Cardiac muscle cell (in vitro differentiated cells and primary cell): ENCODE results near the gene GOLGA6L6. TPM values are rescaled to one million over a fixed set of nuclear protein-coding genes. Genes with fewer than 3 reads are reported as not detected.
"Not testable (repeated sequence)": the region's sequence is repeated elsewhere in the genome, so short reads cannot be mapped to it uniquely, and the experiment has no call there.

ENCODE experiments used
- DNase-seq, 2 donors: peaks; one replicate each; pipeline versions ENCODE4 v3.0.0 to v3.0.0-alpha.2; 2010 to 2017; ENCODE audit warnings: low read depth in 1 of 2, low spot score in 1 of 2
- H3K27ac ChIP-seq: fragments of 200-600 bp; sonication (generic); 2 replicates; pipeline ENCODE4 v1.5.1; 2016
- H3K27me3 ChIP-seq: fragments of 200-600 bp; sonication (generic); 2 replicates; pipeline ENCODE4 v1.6.0; 2016; ENCODE audit warnings: control low read depth
- H3K36me3 ChIP-seq: fragments of 200-600 bp; sonication (generic); 2 replicates; pipeline ENCODE4 v1.5.1; 2016; ENCODE audit warnings: control low read depth
- H3K4me1 ChIP-seq: fragments of 200-600 bp; sonication (generic); 2 replicates; pipeline ENCODE4 v1.8.1; 2017; ENCODE audit warnings: low read depth, mild to moderate bottlenecking, mixed run types
- H3K4me3 ChIP-seq: fragments of 200-600 bp; sonication (generic); 2 replicates; pipeline ENCODE4 v1.5.1; 2016; ENCODE audit warnings: mild to moderate bottlenecking
- H3K9me3 ChIP-seq: fragments of 200-600 bp; sonication (generic); 2 replicates; pipeline ENCODE4 v1.5.1; 2017; ENCODE audit warnings: low read depth, mild to moderate bottlenecking, control low read depth
- polyA plus RNA-seq: library from polyadenylated mRNA; unstranded; fragments of >200 nt; fragmentation: Nextera tagmentation; extraction: Ambion mirVana; gene quantifications from 2 replicates; pipeline ENCODE4 v1.2.1, GENCODE V29; 2016
- total RNA-seq: library from RNA; depleted of rRNA; stranded (reverse); fragments of >200 nt; gene quantifications from 2 replicates; pipeline ENCODE4 v1.2.3, GENCODE V29; 2016

Gene GOLGA6L6
- total RNA-seq (not detected in 2 replicates), polyA plus RNA-seq (not detected in 2 replicates)

GRCh38 chr15:20541700-20542099 lies at the start of gene GOLGA6L6:
GOLGA6L6 (minus strand) TSS chr15:20541800; CDS start chr15:20541709, 91 bp downstream.
- not testable (repeated sequence) for H3K4me1 ChIP-seq, H3K9me3 ChIP-seq, H3K27ac ChIP-seq, H3K36me3 ChIP-seq, H3K4me3 ChIP-seq, H3K27me3 ChIP-seq, DNase-seq

- H3K9me3 ChIP-seq, H3K27ac ChIP-seq, H3K4me1 ChIP-seq, DNase-seq, H3K4me3 ChIP-seq, H3K27me3 ChIP-seq, H3K36me3 ChIP-seq: not testable (repeated sequence)
These were observed 48.5 kb upstream of the GOLGA6L6 start for GRCh38 chr15:20590069-20590468.

- H3K27ac ChIP-seq, H3K9me3 ChIP-seq, DNase-seq, H3K4me1 ChIP-seq, H3K4me3 ChIP-seq, H3K27me3 ChIP-seq, H3K36me3 ChIP-seq: not testable (repeated sequence)
These were observed 45.2 kb upstream of the GOLGA6L6 start for GRCh38 chr15:20586821-20587220.

GRCh38 chr15:20582726-20583115 lies 41.1 kb upstream of the GOLGA6L6 start:
- not testable (repeated sequence) for H3K27me3 ChIP-seq

GRCh38 chr15:20582109-20582725 lies 40.6 kb upstream of the GOLGA6L6 start:
- H3K4me3 ChIP-seq, H3K9me3 ChIP-seq, DNase-seq: not testable (repeated sequence)

More at GRCh38 chr15:20582726-20583115, 41.1 kb upstream of the GOLGA6L6 start:
- H3K4me3 ChIP-seq, DNase-seq, H3K4me1 ChIP-seq, H3K9me3 ChIP-seq, H3K36me3 ChIP-seq, H3K27ac ChIP-seq: not testable (repeated sequence)

GRCh38 chr15:20581261-20582108 lies 39.9 kb upstream of the GOLGA6L6 start:
- H3K27me3 ChIP-seq, H3K4me3 ChIP-seq, DNase-seq, H3K4me1 ChIP-seq, H3K27ac ChIP-seq, H3K36me3 ChIP-seq, H3K9me3 ChIP-seq: not testable (repeated sequence)

More at GRCh38 chr15:20582109-20582725, 40.6 kb upstream of the GOLGA6L6 start:
- H3K27me3 ChIP-seq, H3K36me3 ChIP-seq, H3K27ac ChIP-seq, H3K4me1 ChIP-seq: not testable (repeated sequence)

GRCh38 chr15:20579662-20580061 lies 38.1 kb upstream of the GOLGA6L6 start:
- not testable (repeated sequence) for H3K36me3 ChIP-seq, H3K27ac ChIP-seq, H3K27me3 ChIP-seq, H3K4me3 ChIP-seq, H3K4me1 ChIP-seq, DNase-seq, H3K9me3 ChIP-seq

GRCh38 chr15:20551289-20551688 lies 9.7 kb upstream of the GOLGA6L6 start:
- H3K27me3 ChIP-seq, H3K9me3 ChIP-seq, DNase-seq, H3K36me3 ChIP-seq, H3K4me3 ChIP-seq, H3K4me1 ChIP-seq, H3K27ac ChIP-seq: not testable (repeated sequence)

- H3K4me1 ChIP-seq, H3K36me3 ChIP-seq, H3K27me3 ChIP-seq, H3K27ac ChIP-seq, H3K4me3 ChIP-seq, H3K9me3 ChIP-seq, DNase-seq: not testable (repeated sequence)
These were observed 35.5 kb downstream of the GOLGA6L6 start for GRCh38 chr15:20505926-20506658.

GRCh38 chr15:20502839-20503238 lies 38.8 kb downstream of the GOLGA6L6 start:
- not testable (repeated sequence) for H3K4me3 ChIP-seq, H3K27ac ChIP-seq, H3K36me3 ChIP-seq, DNase-seq, H3K27me3 ChIP-seq, H3K9me3 ChIP-seq, H3K4me1 ChIP-seq

- not testable (repeated sequence) for H3K9me3 ChIP-seq, DNase-seq, H3K4me1 ChIP-seq, H3K27ac ChIP-seq, H3K4me3 ChIP-seq, H3K36me3 ChIP-seq, H3K27me3 ChIP-seq
These were observed 39.9 kb downstream of the GOLGA6L6 start for GRCh38 chr15:20501512-20502222.

- not testable (repeated sequence) for H3K27me3 ChIP-seq, H3K4me3 ChIP-seq, H3K4me1 ChIP-seq, H3K27ac ChIP-seq, H3K36me3 ChIP-seq, H3K9me3 ChIP-seq
- DNase-seq = peak in 1 of 2 donors; percentile 2
These were observed 43.8 kb downstream of the GOLGA6L6 start for GRCh38 chr15:20497781-20498180.

GRCh38 chr15:20493035-20493434 lies 48.6 kb downstream of the GOLGA6L6 start:
- not testable (repeated sequence) for H3K36me3 ChIP-seq, H3K4me3 ChIP-seq, H3K9me3 ChIP-seq, H3K4me1 ChIP-seq, H3K27me3 ChIP-seq, H3K27ac ChIP-seq, DNase-seq
